Left kidney (tissue), 2 donors: ENCODE measurements around the gene GRID1. TPM values are rescaled to one million over a fixed set of nuclear protein-coding genes. Genes with fewer than 3 reads are reported as not detected.

Experiments
- DNase-seq: peaks from one replicate; pipeline ENCODE4 v3.0.0-alpha.2; 2013
- polyA plus RNA-seq: library from polyadenylated mRNA; unstranded; fragments of 120-200 nt; gene quantifications from one replicate; pipeline ENCODE4 v1.2.1, GENCODE V29; 2013; ENCODE audit not compliant: insufficient read length

The GRID1 gene
- polyA plus RNA-seq, 1 donor, result 1.1 TPM

DNA sequence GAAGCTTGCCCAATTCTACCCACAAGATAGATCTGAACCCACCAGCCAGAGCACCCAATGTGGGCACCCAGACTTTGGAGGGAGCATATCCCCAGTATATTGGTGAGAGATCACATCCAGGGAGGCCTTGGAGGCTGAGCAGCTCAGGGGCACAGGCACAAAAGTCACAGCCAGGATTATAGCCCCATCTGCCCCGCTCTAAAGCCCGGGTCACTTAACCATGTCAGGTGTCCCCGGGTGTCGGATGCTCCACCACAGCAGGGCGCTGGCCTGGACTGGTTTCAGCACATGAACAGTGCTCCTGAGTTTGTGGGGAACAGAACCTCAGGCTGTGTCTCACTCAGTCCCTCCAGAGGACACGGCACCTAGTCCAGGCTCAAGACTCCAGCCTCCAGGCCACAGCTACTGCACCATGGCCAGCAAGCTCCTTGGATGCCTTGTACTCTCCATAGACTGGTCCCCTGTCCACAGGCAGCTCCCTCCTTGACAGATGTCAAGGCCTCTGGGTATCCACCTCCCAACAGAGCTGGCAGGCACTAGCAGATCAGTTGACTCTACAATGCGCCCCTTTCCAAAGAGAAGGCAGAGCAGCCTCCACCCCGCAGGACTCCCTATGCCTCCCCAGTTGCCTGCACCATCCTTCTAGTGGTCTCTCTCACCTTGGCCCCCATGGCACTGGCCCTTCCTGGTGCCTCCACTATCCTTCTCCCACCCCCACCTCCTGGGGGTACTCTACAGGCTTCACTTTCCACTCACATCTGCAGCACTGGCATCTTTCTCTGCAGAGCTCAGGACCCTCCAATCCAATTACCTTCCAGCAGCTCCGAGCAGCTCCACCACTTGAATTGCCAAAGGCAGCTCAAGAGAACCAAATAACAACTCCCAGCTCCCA lies 306.0 kb downstream of the GRID1 start:
- DNase-seq, result no peak

DNA sequence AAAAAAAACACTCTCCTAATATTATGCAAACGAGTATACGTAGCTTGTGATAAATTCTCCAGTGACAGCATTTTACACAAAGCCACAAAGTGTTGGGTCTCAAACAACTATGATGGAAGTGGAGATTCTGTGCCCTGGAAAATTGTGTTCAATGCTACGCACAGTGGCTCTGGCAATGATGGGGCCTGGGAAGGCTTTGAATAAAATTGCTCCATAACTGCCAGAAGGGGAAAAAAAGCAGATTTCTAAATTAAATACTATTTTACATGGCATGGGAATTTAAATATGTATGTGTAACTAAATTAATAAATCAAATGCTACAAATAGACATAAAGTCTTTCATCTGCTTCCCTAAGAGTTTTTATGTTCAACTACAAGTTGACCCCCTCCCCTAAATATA lies 306.7 kb downstream of the GRID1 start:
- no peak for DNase-seq

DNA sequence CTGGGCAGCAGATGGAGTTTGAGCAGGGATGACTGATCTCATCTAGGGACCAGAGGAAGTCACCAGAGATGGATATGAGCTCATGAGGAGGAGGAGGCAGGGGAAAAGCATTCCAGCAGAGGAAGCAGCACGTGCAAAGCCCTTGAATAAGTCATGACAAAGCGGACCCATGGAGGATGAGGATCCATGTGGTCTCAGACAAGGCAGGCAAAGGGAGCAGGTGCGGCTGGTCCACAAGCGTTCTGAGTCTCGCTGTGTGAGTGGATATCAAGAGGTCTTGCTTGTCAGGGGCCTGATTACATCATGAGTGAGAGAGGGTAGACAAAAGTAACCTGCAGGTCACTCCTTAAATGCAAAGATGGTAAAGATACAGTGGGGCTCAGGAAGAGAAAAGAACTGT lies 307.6 kb downstream of the GRID1 start:
- DNase-seq, result no peak

DNA sequence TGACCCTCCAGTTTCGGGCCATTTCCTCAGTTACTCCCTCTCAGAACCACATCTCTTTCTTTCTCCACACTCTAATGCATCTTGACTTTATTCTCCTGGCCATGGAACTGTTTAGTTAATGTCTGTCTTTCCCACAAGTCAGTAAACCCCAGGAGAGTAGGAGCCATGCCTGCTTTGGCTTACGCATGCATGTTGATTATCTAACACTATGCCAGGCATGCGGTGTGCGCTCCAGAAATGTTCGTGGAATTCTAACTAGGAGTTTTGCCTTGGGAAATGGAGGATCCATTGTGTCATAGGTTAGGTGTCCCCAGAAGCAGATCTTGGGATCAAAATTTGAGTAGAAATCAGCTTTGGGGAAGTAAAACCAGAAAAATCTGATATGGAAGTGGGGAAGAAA lies 308.9 kb downstream of the GRID1 start:
- DNase-seq, result no peak

DNA sequence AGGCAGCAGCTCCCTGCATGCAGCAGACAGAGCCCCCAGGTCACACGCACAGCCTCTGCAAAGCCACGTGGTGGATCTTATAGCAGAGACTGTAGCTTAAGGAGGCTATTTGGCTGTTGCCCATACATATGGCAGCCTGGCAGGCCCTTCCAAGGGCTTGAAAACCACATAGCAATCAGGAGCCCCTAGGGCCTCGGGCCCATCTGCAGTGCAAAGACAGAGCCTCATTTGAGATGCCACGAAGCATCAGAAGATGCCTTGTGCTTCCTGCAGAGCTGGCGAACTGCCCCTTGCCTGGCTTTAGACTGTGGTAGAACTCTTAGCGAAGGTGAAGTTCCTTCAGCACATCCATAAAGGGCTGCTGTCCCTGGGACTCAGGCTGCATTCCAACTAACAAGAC lies 309.9 kb downstream of the GRID1 start:
- DNase-seq, result no peak

DNA sequence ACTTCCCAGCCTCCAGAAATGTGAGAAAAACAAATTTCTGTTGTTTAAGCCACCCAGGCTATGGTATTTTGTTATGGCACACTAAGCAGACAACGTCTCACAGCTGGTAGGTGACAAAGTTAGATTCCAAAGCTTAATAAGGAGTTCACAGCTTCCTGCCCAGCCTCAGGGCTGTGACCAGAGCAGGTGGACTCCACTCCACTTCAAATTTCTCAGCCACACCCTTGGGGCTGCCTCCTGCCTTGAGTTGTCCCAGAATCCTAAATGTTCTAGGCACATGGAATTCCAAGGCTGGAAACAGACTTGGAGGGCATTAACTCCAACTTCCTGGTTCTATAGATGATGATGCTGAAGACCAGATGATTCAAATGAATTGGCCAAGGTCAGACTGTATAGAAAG lies 310.7 kb downstream of the GRID1 start:
- no peak for DNase-seq

DNA sequence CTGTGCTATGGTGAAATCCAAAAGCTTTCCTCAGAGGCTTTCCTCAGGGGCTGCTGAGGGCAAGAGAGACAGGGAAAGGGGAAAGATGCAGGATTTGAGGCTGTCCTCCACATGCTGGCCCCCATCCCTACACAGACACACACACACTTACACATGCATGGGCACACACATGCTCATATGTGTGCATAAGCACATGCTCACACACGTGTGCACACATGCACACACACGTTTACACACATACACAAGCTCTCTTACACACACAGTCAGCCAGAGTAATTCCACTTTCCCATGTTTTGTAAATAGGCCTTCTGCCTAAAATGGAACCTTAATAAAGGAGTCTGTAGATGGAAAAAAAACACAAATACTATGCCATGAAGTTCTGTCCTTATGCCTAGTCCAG lies 312.9 kb downstream of the GRID1 start:
- DNase-seq, result no peak

DNA sequence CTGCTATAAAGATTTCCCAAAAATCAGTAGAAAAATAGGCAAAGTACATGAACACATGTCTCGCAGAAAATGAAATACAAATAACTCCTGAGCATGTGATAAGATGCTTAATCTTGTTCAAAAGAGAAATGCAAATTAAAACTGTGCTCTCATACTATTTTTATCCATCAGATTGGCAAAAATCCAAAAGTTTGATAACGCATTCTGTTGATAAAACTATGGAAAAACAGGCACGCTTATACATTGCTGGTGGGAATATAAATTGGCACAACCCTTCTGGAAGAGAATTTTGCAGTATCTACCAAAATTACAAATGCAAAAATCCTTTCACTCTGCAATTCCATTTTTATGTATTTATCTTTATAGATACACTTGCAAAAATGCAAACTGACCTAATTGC lies 315.0 kb downstream of the GRID1 start:
- no peak for DNase-seq

DNA sequence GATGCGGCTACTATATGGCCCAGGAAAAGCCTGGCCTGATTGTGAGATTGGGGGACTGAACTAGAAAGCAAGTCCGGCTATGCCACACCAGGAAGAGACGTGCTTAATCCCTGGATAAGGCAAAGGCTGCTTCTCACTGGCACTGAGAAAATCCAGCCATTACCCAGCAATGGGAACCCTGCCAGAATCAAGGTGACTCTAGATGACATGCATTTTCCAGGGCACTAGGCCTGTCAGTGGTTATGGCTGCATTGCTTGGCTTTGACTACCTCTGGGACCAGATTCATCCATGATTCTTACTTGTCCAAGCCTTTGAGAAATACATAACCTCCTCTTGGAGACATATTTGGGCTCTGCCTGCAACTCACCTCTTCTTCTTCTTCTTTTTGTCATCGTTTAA lies 317.2 kb downstream of the GRID1 start:
- DNase-seq, result no peak

DNA sequence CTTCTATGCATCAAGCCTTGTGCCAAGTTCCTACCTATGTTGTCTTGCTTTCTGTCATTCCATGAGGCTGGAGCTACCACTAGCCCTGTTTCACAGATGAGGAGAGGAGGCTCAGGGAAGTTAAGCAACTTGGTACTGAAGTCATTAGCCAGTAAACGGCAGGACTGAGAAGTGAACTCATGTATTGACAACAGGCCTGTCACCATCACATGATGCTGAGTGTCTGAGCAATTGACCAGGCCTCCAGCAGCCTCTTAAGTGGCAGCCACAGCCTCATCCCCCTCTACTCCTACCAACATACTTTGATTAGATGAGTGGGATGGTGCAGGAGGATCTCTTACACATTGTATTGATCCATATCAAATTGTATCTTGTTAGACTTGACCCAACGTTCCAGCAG lies 317.6 kb downstream of the GRID1 start:
- DNase-seq, result no peak

DNA sequence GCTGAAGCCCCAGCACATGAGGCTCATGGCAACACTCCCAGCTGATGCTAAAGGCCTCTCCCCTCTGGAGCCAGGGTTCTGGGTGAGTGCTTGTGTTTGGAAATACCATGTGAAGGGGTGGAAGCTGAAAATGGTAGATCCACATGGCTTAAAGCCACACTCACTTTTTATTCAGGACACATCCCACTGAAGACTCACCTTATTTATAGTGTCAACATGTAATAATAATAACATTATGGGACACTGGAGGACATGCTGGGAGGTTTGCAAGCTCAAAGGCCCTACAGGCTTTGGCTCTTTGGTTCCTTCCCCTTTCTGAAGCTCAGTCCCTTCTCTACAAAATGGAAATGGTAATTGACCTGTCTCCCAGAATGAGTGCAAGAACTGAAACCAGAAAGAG lies 318.0 kb downstream of the GRID1 start:
- DNase-seq, result no peak

DNA sequence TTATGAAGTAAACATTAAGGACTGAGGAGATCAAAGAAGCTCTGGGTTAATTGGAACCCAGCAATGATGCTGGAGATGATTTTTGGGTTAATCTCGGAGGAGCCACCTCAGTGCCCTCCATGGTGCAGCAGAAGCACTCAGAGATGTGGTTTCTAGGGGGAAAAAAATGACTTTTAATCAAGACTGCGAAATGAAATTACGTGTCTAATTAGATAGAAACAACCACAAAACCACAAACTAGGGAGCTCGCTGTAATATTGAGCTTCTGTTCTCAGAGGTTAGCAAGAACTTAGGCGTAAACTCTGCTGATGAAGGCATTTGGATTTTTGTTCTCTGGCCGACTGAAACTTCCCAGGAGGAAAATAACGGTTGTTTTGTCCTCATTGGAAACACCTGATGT lies 319.0 kb downstream of the GRID1 start:
- DNase-seq, result no peak

DNA sequence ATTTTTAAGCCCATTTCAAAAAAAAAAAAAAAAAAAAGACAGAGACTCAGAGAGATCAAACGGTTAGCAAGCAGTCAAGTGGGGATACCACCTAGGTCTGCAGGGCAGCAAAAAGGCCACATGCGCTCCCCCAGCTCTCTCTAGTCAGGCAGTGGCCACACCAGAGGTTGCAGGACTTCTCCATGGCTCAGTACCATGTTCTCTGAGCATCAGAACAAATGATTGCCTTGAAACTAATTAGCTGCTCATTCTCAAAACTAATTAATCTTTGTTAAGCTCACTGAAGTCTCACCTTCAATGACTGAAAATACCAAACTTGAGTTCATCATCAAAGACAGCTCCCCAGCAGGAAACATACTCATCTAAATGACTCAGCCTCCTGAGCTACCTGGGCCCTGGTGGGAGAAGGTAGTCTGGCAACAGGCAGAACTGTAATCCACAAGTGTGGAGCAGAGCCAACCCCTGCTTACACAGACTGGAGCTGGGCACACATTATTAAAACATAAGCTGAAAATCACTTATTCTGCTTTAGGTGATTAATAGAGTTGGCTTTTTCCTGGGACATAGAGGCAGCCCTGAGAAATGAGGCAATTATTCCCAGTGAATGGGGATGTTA lies 319.6 kb downstream of the GRID1 start:
- DNase-seq, result no peak

DNA sequence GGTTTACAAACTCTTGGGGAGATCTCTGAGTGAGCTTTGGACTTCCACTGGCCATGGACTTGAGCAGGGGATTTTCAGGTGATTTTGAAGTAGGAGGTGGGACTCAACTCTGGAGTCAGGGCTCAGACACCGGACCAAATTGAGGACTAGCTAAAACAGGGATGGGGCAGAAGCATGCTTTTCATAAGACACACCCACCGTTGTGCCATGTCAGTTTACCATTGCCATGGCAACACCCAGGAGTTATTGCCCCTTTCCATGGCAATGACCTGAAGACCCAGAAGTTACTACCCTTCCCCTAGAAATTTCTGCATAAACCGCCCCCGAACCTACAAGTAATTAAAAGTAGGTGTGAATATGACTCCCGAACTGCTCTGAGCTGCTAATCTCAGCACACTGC lies 320.7 kb downstream of the GRID1 start:
- DNase-seq, result no peak

DNA sequence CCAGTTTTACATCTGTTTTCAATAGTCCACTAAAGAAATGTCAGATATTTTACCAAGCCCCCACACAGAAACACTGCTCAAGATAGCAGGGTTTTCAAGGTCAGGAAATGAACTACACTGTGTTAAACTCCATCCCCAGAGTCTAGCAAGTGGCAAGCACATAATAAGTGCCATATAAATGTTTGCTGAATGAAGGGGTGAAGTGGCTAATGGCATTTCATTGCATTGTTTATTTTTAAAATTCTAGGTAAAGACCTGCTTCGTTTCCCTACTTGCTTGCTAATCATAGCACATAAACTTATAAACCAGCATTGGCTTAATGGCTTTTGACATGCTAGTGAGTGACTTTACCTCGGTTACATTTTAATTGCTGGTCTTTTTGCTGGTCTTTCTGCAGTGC lies 322.6 kb downstream of the GRID1 start:
- DNase-seq, result no peak

DNA sequence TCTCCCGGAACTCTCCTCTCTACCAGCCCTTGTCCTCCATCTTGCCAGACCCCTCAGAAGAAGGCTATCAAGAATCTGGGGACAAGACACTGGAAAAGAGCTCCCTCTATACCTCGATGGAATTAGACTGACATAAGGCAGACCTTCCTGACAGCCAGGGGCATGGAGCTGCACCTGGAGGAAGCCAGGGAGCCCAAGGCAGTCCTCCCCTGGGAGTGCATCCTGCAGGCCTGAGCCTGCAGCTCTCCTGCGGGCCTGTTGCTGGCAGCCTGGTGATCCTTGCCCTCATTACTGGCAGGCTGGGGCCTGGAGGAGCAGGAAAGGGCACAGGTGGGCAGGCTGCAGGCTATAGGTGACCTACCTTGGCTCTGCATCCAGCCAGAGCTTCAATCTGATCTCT lies 323.4 kb downstream of the GRID1 start:
- DNase-seq, result no peak

DNA sequence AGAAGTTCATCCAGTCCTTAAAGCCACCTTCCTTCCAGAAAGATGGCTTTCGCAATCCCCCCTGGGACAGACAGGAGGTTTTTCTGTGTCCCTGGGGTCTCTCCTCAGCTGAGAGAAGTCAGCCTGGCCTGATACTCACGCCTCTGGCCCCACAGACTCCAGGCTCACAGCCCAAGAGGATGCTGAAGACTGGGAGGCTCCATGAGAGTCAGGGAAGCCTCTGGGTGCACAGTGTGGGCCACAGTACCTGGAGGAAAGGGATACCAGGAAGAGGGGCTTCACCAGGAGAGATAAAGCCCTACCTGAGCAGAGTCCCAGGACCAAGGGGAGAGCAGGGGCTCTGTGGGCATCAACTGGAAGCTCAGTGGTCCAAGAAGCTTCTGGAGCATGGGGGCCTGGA lies 324.4 kb downstream of the GRID1 start:
- DNase-seq, result no peak

DNA sequence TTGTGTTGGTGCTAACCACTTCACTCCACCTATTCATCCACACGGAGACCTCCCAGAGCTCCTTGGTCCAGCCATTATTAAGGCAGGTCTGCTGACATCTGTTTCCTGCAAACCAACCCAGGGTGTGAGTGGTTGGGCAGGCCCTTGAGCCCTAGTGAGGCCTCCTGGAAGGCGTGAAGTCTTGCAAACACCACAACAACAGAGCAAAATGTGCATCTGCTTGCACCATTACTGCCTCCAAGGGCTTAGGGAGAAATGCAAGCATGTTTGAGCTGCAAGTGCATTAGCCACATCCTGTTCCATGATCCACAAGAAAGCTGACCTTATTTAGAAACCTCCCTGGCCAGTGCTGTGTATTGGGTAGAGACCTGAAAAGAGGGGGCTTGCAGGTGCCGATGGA lies 325.5 kb downstream of the GRID1 start:
- no peak for DNase-seq

DNA sequence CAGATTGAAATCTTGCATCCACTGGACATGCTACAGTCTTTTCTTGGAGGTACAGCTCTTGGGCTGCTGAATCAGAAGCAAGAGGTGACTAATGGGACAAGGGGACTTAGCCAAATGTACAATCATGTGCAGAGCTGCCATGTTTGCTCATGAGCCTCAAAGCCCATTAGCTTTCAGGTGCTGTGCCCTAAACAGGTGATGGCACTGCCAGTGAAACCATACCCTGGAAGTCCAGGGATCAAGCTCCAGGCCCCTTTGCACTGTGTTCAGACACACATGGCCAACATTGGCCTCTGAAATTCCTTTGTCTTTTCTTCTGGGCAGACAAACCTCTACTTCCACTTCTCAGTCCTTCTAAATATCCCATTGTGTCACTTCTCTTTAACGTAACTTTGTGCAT lies 328.2 kb downstream of the GRID1 start:
- no peak for DNase-seq

DNA sequence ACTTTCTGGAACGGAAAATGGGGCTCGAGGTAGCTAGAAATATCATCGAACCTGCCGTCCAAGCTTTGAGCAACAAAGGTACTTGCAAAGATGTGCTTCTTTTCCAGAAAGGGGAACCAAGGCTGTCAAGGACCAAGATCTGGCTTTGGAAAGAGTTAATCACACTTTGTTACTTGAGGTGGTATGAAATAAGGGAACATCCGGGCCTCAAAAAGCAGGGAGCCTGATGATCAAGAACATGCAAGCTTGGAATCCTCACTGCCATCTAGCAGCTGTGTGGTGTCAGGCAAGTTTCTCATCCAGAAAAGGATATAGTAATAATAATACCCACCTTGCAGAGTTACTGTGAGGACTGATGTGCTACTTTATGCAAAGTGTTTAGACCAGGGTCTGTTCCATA lies 329.5 kb downstream of the GRID1 start:
- no peak for DNase-seq

DNA sequence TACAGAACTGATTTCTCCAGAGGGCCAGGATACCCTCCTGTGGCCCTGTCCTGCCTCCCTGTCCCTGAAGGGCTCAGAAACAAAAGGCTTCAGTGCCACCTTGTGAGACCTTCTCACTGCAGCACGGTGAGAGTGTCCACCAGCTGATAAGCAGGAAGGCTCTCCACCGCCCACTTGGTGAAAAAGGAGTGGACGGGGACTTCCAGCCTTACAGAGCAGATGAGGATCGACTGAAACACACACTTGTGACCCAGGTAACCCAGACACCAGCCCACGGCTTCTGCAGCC lies 330.1 kb downstream of the GRID1 start:
- no peak for DNase-seq

DNA sequence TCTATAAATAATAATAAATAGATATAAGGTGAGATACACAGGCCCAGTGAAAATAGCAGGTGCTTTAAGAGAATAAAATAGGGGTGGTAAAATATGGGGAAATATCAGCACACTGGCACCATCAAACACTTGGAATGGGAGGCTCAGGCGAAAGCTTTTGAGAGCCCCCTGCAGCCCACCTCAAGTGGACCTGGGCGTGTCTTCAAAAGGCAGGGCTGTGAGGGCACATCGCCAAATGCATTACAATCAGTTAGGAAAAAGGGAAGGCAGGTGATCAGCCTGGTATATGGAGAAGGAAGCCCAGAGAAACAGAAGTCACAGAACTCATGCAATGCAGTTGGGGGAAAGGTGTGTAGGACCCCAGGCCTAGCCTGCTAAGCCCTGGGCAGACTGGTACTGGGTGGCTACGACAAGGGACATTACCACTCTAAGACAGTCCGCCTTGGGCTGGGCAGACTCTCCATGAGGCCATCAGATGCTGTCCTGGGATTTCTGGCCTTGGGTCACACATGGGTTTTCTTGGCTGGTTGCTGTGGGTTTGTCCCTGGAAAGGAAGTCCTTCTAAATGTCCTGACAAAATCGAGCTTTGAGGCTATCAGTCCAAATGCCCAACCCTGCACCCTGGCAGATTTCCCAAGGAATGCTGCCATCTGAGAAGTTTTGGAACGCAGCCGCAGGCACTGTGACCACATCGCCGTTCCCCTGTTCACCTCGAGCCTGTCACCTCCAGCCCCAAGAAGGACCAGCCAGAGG lies 330.6 kb downstream of the GRID1 start:
- no peak for DNase-seq

DNA sequence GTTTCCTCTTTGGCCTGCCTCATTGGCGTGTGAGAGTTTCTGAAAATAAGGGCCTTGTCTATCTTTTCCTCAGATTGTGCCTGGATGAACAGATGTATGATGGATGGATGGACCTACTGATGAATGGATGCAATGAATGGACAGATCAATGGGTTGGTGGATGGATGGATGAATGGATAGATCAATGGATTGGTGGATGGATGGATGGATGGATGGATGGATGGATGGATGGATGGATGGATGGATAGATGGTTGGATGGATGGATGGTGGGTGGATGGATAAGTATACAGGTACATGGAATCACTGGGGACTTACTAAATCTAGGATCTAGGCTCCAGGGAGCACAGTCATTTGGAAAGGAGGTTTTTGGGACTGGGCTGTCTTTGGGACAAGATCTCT lies 331.9 kb downstream of the GRID1 start:
- no peak for DNase-seq

DNA sequence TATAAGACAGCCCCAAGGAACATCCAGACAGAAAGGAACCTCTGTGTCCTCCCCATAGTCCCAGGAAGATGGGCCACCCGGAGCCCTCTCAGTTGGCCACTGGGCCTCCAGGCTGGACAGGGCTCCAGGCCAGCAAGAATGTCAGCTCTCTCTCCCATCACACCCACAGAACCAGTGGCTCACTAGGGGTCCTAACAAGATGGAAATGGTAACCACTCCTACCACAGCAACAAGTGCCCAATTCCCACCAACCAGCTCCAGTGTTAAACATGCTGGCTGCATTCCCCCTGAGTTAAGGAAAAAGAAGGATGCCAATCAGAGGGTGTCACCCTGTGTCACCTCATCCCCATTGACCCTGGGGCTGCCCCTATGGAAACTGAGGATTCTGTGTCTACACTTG lies 333.0 kb downstream of the GRID1 start:
- no peak for DNase-seq
